ENCODE data around the gene SEMA6B.
"Not testable (repeated sequence)": the region's sequence is repeated elsewhere in the genome, so short reads cannot be mapped to it uniquely, and the experiment has no call there.

SEMA6B gene

GRCh38 chr19:4559569-4559968, at the start of gene SEMA6B:
Gene SEMA6B (minus strand): TSS chr19:4559684. CDS start chr19:4558457, 1,227 bp downstream.
- FAIRE-seq = no peak

GRCh38 chr19:4606921-4607678, 47.6 kb upstream of the SEMA6B start:
- FAIRE-seq = no peak

GRCh38 chr19:4606181-4606580, 46.7 kb upstream of the SEMA6B start:
- FAIRE-seq = no peak

- no peak for FAIRE-seq
Measured at GRCh38 chr19:4604912-4605311, 45.4 kb upstream of the SEMA6B start.

GRCh38 chr19:4602915-4603314, 43.4 kb upstream of the SEMA6B start:
- FAIRE-seq = no peak

GRCh38 chr19:4602173-4602788, 42.8 kb upstream of the SEMA6B start:
- FAIRE-seq = no peak

GRCh38 chr19:4600893-4601292, 41.4 kb upstream of the SEMA6B start:
- no peak for FAIRE-seq

GRCh38 chr19:4600082-4600481, 40.6 kb upstream of the SEMA6B start:
- FAIRE-seq = no peak

GRCh38 chr19:4598712-4599111, 39.2 kb upstream of the SEMA6B start:
- FAIRE-seq = no peak

GRCh38 chr19:4597975-4598671, 38.6 kb upstream of the SEMA6B start:
- no peak for FAIRE-seq

- no peak for FAIRE-seq
Measured at GRCh38 chr19:4597278-4597974, 37.9 kb upstream of the SEMA6B start.

GRCh38 chr19:4596033-4596904, 36.8 kb upstream of the SEMA6B start:
- no peak for FAIRE-seq

GRCh38 chr19:4595158-4595557, 35.7 kb upstream of the SEMA6B start:
- not testable (repeated sequence) for FAIRE-seq

- FAIRE-seq = no peak
Measured at GRCh38 chr19:4594201-4594600, 34.7 kb upstream of the SEMA6B start.

- no peak for FAIRE-seq
Measured at GRCh38 chr19:4593409-4593851, 33.9 kb upstream of the SEMA6B start.

GRCh38 chr19:4592445-4592844, 33.0 kb upstream of the SEMA6B start:
- FAIRE-seq = no peak

- FAIRE-seq = no peak
Measured at GRCh38 chr19:4591320-4591719, 31.8 kb upstream of the SEMA6B start.

GRCh38 chr19:4590559-4590958, 31.1 kb upstream of the SEMA6B start:
- no peak for FAIRE-seq

- no peak for FAIRE-seq
Measured at GRCh38 chr19:4589579-4590410, 30.3 kb upstream of the SEMA6B start.

- no peak for FAIRE-seq
Measured at GRCh38 chr19:4588291-4588761, 28.8 kb upstream of the SEMA6B start.

- no peak for FAIRE-seq
Measured at GRCh38 chr19:4587527-4587926, 28.0 kb upstream of the SEMA6B start.

Data from islet of Langerhans (tissue), 1 donor.